SK-N-SH (cell line): ENCODE measurements around the gene MOCOS. TPM values are rescaled to one million over a fixed set of nuclear protein-coding genes. Genes with fewer than 3 reads are reported as not detected.

Experiments used
- CTCF ChIA-PET: fragments of 300-600, 350-600 bp; formaldehyde crosslinking; extraction: SDS; loops from one replicate; lab custom pipeline; 2021; lab: Yijun Ruan, JAX
- POLR2A ChIA-PET: fragments of 350-600 bp; sonication (Branson Sonifier 250); formaldehyde crosslinking; extraction: SDS; loops from one replicate; lab custom pipeline; 2020; ENCODE audit warnings: antibody characterized with exemption, inconsistent platforms; lab: Yijun Ruan, JAX
- DNase-seq: peaks from one replicate; pipeline ENCODE4 v3.0.0; 2012
- H2AFZ ChIP-seq: fragments of 200-600 bp; sonication (generic); 2 replicates; pipeline ENCODE4 v1.8.1; 2016; ENCODE audit warnings: antibody characterized with exemption, mild to moderate bottlenecking, low read depth
- H3F3A ChIP-seq: fragments of 200-600 bp; sonication (generic); replicated peaks from 2 replicates; pipeline ENCODE3; 2016; ENCODE audit warnings: antibody characterized with exemption, mild to moderate bottlenecking; ENCODE audit not compliant: insufficient read depth
- H3K27ac ChIP-seq, 2 experiments: fragments of 200-500 bp in 1 of 2; fragments of 200-600 bp in 1 of 2; sonication (Bioruptor generic) in 1 of 2; sonication (generic), shearing (Covaris generic) in 1 of 2; 2 replicates each; pipeline versions ENCODE4 v1.5.1 to v1.6.1; 2014 to 2016; ENCODE audit warnings: low read depth in 2 of 2, inconsistent platforms in 1 of 2, low read length in 1 of 2, mild to moderate bottlenecking in 1 of 2, mixed read lengths in 1 of 2
- H3K27me3 ChIP-seq: fragments of 200-600 bp; sonication (generic), shearing (Covaris generic); 2 replicates; pipeline ENCODE4 v1.6.1; 2016; ENCODE audit warnings: mixed run types; ENCODE audit not compliant: insufficient read depth
- H3K36me3 ChIP-seq, 2 experiments: fragments of 200-500 bp in 1 of 2; fragments of 200-600 bp in 1 of 2; sonication (Bioruptor generic) in 1 of 2; sonication (generic) in 1 of 2; replicated peaks in 1 of 2; 2 replicates each; pipeline versions ENCODE3 to v1.5.1; 2014 to 2016; ENCODE audit warnings: low read length in 1 of 2, mild to moderate bottlenecking in 1 of 2; ENCODE audit not compliant: insufficient read depth in 2 of 2, control insufficient read depth in 1 of 2
- H3K4me1 ChIP-seq, 2 experiments: fragments of 200-500 bp in 1 of 2; fragments of 200-600 bp in 1 of 2; sonication (Bioruptor generic) in 1 of 2; sonication (generic), shearing (Covaris generic) in 1 of 2; 2 replicates each; pipeline versions ENCODE4 v1.5.1 to v1.6.1; 2014 to 2016; ENCODE audit warnings: low read depth in 1 of 2, low read length in 1 of 2, mixed run types in 1 of 2; ENCODE audit not compliant: insufficient read depth in 2 of 2, control insufficient read depth in 1 of 2
- H3K4me2 ChIP-seq: fragments of 200-600 bp; sonication (generic), shearing (Covaris generic); 2 replicates; pipeline ENCODE4 v1.6.1; 2017; ENCODE audit warnings: mixed run types
- H3K4me3 ChIP-seq, 2 experiments: fragments of 200-500 bp in 1 of 2; fragments of 200-600 bp in 1 of 2; sonication (Bioruptor generic) in 1 of 2; sonication (generic), shearing (Covaris generic) in 1 of 2; 2 replicates each; pipeline versions ENCODE4 v1.5.1 to v1.8.1; 2014 to 2016; ENCODE audit warnings: low read depth in 2 of 2, inconsistent platforms in 1 of 2, low read length in 1 of 2, mild to moderate bottlenecking in 1 of 2, mixed read lengths in 1 of 2, moderate library complexity in 1 of 2
- H3K79me2 ChIP-seq: fragments of 200-600 bp; sonication (generic); 2 replicates; pipeline ENCODE4 v1.8.1; 2017; ENCODE audit warnings: mild to moderate bottlenecking; ENCODE audit not compliant: insufficient read depth
- H3K9ac ChIP-seq: fragments of 200-600 bp; sonication (generic); 2 replicates; pipeline ENCODE4 v1.6.1; 2017; ENCODE audit warnings: mixed run types
- H3K9me2 ChIP-seq: fragments of 200-600 bp; sonication (generic); 2 replicates; pipeline ENCODE4 v1.6.1; 2017; ENCODE audit warnings: mixed run types
- H3K9me3 ChIP-seq: fragments of 200-600 bp; sonication (generic); 2 replicates; pipeline ENCODE4 v1.6.1; 2017; ENCODE audit warnings: mixed run types, mild to moderate bottlenecking, moderate library complexity
- H4K20me1 ChIP-seq: fragments of 200-600 bp; sonication (generic); 2 replicates; pipeline ENCODE4 v1.6.1; 2017; ENCODE audit warnings: mild to moderate bottlenecking, mixed run types; ENCODE audit not compliant: insufficient read depth
- CHD2 ChIP-seq: fragments of 150-350 bp; IDR thresholded peaks from 2 replicates; pipeline ENCODE4 v1.6.1; 2018; ENCODE audit warnings: low read length; ENCODE audit not compliant: partially characterized antibody
- EZH2phosphoT487 ChIP-seq: fragments of 200-600 bp; sonication (generic); IDR thresholded peaks from 2 replicates; pipeline ENCODE4 v1.6.1; 2017; ENCODE audit warnings: low read depth, mixed run types, mild to moderate bottlenecking, antibody characterized with exemption, moderate library complexity, borderline replicate concordance
- GABPA ChIP-seq: IDR thresholded peaks from 2 replicates; pipeline ENCODE4 v1.4.0; 2012; ENCODE audit warnings: low read depth, mild to moderate bottlenecking
- GATA2 ChIP-seq: sonication (generic); formaldehyde crosslinking; IDR thresholded peaks from 2 replicates; pipeline ENCODE4 v1.5.0; 2020; ENCODE audit warnings: mild to moderate bottlenecking, missing genetic modification reagents
- JUND ChIP-seq: IDR thresholded peaks from 2 replicates; pipeline ENCODE4 v1.4.0; 2012
- MEF2A ChIP-seq: IDR thresholded peaks from 2 replicates; pipeline ENCODE4 v1.4.0; 2012; ENCODE audit warnings: low read depth, borderline replicate concordance
- NRF1 ChIP-seq: IDR thresholded peaks from 2 replicates; pipeline ENCODE4 v1.6.1; 2012; ENCODE audit warnings: low read depth, mild to moderate bottlenecking, low read length
- RCOR1 ChIP-seq: fragments of 150-350 bp; IDR thresholded peaks from 2 replicates; pipeline ENCODE4 v1.6.1; 2017; ENCODE audit warnings: antibody characterized with exemption, low read length
- SIN3A ChIP-seq: IDR thresholded peaks from 2 replicates; pipeline ENCODE4 v1.6.1; 2012; ENCODE audit warnings: low read depth, mild to moderate bottlenecking, low read length, moderate library complexity, borderline replicate concordance
- TCF12 ChIP-seq: IDR thresholded peaks from 2 replicates; pipeline ENCODE4 v1.4.0; 2012
- YY1 ChIP-seq: IDR thresholded peaks from 2 replicates; pipeline ENCODE4 v1.4.0; 2012; ENCODE audit warnings: low read depth, mild to moderate bottlenecking
- WGBS: methylation state at CpG from one replicate; pipeline ENCODE4 v1.1.6; 2017; ENCODE audit warnings: low lambda C conversion rate; 5-methylcytosine and 5-hydroxymethylcytosine counted together
- polyA plus RNA-seq, 3 experiments: library from polyadenylated mRNA; depleted of rRNA; stranded (reverse); fragments of >200 nt; gene quantifications; 2 replicates each; pipeline ENCODE4 v1.2.3, GENCODE V29; 2012
- TF ChIP-seq, protein P1 (sequence below): IDR thresholded peaks from 2 replicates; pipeline ENCODE4 v1.4.0; 2012; ENCODE audit warnings: low read depth, borderline replicate concordance
- TF ChIP-seq, protein P2 (sequence below): IDR thresholded peaks from 2 replicates; pipeline ENCODE4; 2012
- TF ChIP-seq, protein P3 (sequence below): fragments of 200-600 bp; sonication (generic); IDR thresholded peaks from 2 replicates; pipeline ENCODE4 v1.6.1; 2017; ENCODE audit warnings: antibody characterized with exemption, mild to moderate bottlenecking, moderate library complexity
- TF ChIP-seq, protein P4 (sequence below): IDR thresholded peaks from 2 replicates; pipeline ENCODE4 v1.4.0; 2012; ENCODE audit warnings: low read depth
- TF ChIP-seq, protein P5 (sequence below): IDR thresholded peaks from 2 replicates; pipeline ENCODE4 v1.4.0; 2012; ENCODE audit warnings: low read depth, borderline replicate concordance

Gene MOCOS
- polyA plus RNA-seq, 1 of the 3 experiments (the other 2 are of a cell fraction), result 1.2 TPM

DNA sequence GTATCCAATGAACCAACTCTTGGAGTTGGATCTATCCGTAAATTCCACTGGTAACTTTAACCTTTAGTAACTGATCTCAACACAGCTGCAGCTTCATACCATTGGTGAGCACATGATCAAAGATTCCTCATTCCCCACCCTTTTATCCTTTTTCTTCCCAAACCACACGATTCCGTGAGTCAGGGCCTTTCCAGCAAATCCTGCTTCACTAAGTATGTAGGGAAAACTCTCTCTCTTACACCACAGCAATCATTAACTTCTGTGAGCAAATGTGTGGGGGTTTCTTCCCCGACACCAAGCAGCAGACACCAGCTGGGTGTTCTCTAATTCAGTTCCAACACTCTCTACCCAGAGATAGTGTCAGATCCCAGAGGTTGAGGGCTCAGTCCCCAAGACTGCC is 34.1 kb upstream of the MOCOS start:
- Histone ChIP-seq H3K4me2 (no peak overlapping the region), H3F3A (peaks cover 25% of the 10 kb centered on the region), H3K9me3 (no peaks in the 10 kb centered on the region), H3K9ac (no peak overlapping the region), H3K79me2 (no peaks in the 10 kb centered on the region), H4K20me1 (no peaks in the 10 kb centered on the region), H3K9me2 (no peaks in the 10 kb centered on the region), H3K36me3 (peaks cover 49 to 76% of the 10 kb centered on the region in 2 experiments), H2AFZ (no peak overlapping the region), H3K27ac (peak overlapping the region in 1 of 2 experiments; percentile 17; a peak in 2 of 4 replicates), H3K4me1 (peaks cover 0 to 18% of the 10 kb centered on the region in 2 experiments; a peak in 2 of 4 replicates), H3K27me3 (no peaks in the 10 kb centered on the region), H3K4me3 (no peak overlapping the region)
- 92% methylated on average over 4 of the region's 4 CpGs for WGBS
- DNase-seq, result no peak
- POLR2A ChIA-PET, result no interaction called here
- no peak for TF ChIP-seq JUND
- no peak for TF ChIP-seq GATA2 (CRISPR knock-in tag)
- no peak for TF ChIP-seq GABPA
- TF ChIP-seq, protein P1, sequence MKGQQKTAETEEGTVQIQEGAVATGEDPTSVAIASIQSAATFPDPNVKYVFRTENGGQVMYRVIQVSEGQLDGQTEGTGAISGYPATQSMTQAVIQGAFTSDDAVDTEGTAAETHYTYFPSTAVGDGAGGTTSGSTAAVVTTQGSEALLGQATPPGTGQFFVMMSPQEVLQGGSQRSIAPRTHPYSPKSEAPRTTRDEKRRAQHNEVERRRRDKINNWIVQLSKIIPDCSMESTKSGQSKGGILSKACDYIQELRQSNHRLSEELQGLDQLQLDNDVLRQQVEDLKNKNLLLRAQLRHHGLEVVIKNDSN, result no peak
- no peak for TF ChIP-seq SIN3A
- TF ChIP-seq CHD2, result no peak
- TF ChIP-seq, protein P2, sequence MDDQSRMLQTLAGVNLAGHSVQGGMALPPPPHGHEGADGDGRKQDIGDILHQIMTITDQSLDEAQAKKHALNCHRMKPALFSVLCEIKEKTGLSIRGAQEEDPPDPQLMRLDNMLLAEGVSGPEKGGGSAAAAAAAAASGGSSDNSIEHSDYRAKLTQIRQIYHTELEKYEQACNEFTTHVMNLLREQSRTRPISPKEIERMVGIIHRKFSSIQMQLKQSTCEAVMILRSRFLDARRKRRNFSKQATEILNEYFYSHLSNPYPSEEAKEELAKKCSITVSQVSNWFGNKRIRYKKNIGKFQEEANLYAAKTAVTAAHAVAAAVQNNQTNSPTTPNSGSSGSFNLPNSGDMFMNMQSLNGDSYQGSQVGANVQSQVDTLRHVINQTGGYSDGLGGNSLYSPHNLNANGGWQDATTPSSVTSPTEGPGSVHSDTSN, result no peak
- no peak for TF ChIP-seq EZH2phosphoT487
- TF ChIP-seq, protein P3, sequence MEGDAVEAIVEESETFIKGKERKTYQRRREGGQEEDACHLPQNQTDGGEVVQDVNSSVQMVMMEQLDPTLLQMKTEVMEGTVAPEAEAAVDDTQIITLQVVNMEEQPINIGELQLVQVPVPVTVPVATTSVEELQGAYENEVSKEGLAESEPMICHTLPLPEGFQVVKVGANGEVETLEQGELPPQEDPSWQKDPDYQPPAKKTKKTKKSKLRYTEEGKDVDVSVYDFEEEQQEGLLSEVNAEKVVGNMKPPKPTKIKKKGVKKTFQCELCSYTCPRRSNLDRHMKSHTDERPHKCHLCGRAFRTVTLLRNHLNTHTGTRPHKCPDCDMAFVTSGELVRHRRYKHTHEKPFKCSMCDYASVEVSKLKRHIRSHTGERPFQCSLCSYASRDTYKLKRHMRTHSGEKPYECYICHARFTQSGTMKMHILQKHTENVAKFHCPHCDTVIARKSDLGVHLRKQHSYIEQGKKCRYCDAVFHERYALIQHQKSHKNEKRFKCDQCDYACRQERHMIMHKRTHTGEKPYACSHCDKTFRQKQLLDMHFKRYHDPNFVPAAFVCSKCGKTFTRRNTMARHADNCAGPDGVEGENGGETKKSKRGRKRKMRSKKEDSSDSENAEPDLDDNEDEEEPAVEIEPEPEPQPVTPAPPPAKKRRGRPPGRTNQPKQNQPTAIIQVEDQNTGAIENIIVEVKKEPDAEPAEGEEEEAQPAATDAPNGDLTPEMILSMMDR, result no peak
- no peak for TF ChIP-seq YY1
- TF ChIP-seq, protein P4, sequence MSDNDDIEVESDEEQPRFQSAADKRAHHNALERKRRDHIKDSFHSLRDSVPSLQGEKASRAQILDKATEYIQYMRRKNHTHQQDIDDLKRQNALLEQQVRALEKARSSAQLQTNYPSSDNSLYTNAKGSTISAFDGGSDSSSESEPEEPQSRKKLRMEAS, result no peak
- TF ChIP-seq MEF2A, result no peak
- no peak for TF ChIP-seq TCF12
- no peak for TF ChIP-seq RCOR1
- TF ChIP-seq, protein P5, sequence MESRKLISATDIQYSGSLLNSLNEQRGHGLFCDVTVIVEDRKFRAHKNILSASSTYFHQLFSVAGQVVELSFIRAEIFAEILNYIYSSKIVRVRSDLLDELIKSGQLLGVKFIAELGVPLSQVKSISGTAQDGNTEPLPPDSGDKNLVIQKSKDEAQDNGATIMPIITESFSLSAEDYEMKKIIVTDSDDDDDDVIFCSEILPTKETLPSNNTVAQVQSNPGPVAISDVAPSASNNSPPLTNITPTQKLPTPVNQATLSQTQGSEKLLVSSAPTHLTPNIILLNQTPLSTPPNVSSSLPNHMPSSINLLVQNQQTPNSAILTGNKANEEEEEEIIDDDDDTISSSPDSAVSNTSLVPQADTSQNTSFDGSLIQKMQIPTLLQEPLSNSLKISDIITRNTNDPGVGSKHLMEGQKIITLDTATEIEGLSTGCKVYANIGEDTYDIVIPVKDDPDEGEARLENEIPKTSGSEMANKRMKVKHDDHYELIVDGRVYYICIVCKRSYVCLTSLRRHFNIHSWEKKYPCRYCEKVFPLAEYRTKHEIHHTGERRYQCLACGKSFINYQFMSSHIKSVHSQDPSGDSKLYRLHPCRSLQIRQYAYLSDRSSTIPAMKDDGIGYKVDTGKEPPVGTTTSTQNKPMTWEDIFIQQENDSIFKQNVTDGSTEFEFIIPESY, result no peak
- TF ChIP-seq NRF1, result no peak
- CTCF ChIA-PET, result no interaction called here
